ENCODE measurements around the gene LMBR1. TPM values are rescaled to one million over a fixed set of nuclear protein-coding genes. Genes with fewer than 3 reads are reported as not detected.

LMBR1 gene
- total and polyA plus RNA-seq, 3 donors from 2014 or later: 73.3 to 219 (median 218) TPM

DNA sequence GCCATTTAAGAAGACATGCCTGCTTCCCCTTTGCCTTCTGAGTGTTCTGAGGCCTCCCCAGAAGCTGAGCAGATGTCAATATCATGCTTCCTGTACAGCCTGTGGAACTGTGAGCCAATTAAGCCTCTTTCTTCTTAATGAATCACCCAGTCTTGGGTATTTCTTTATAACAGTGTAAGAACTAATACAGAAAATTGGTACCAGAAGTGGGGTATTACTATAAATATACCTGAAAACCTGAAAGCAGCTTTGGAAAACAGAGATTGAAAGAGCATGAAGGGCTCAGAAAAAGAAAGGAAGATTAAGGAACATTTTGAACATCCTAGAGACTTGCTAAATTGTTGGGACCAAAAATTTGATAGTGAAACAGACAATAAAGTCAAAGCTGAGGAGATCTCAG lies 264.4 kb downstream of the LMBR1 start:
- DNase-seq: no peak
- H3K27ac ChIP-seq: no peak overlapping the region
- no peaks in the 10 kb centered on the region for H3K9me3 ChIP-seq
- TF ChIP-seq, protein P1, sequence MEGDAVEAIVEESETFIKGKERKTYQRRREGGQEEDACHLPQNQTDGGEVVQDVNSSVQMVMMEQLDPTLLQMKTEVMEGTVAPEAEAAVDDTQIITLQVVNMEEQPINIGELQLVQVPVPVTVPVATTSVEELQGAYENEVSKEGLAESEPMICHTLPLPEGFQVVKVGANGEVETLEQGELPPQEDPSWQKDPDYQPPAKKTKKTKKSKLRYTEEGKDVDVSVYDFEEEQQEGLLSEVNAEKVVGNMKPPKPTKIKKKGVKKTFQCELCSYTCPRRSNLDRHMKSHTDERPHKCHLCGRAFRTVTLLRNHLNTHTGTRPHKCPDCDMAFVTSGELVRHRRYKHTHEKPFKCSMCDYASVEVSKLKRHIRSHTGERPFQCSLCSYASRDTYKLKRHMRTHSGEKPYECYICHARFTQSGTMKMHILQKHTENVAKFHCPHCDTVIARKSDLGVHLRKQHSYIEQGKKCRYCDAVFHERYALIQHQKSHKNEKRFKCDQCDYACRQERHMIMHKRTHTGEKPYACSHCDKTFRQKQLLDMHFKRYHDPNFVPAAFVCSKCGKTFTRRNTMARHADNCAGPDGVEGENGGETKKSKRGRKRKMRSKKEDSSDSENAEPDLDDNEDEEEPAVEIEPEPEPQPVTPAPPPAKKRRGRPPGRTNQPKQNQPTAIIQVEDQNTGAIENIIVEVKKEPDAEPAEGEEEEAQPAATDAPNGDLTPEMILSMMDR (IDR thresholded peaks at IDR 0.05): no peak
- no peak for TF ChIP-seq POLR2A (IDR thresholded peaks at IDR 0.05)
- H3K4me3 ChIP-seq: no peak overlapping the region
- no peaks in the 10 kb centered on the region for H3K27me3 ChIP-seq
- no peaks in the 10 kb centered on the region for H3K4me1 ChIP-seq
- intact Hi-C loops (cut with DNase I; ENCODE audit: low total_unique reads): no loop called here
- no peaks in the 10 kb centered on the region for H3K36me3 ChIP-seq (ENCODE audit: low read depth, missing control alignments)

Small RNAs within 50 kb of the gene (small RNA-seq; reads per million reads assigned to genes)
- 0 reads per million in 2 donors for gene RNU4-31P

Other genes with a start within 250 kb of the LMBR1 start
- gene NOM1, start 56.5 kb upstream of the LMBR1 start, total RNA-seq: 10 to 100 TPM; 42.8 to 47.1 TPM
- gene NOM1, start 56.5 kb upstream of the LMBR1 start, polyA plus RNA-seq (ENCODE audit: insufficient read depth, low read depth, low replicate concordance): 20.2 TPM
- gene MNX1, start 117.5 kb upstream of the LMBR1 start, total RNA-seq: 1 to 10 TPM; 3.0 to 3.3 TPM
- 1.5 TPM for gene MNX1, start 117.5 kb upstream of the LMBR1 start, polyA plus RNA-seq (ENCODE audit: insufficient read depth, low read depth, low replicate concordance)
- 10 to 100 TPM; 86.0 to 95.9 TPM for gene UBE3C, start 245.7 kb upstream of the LMBR1 start, total RNA-seq
- gene UBE3C, start 245.7 kb upstream of the LMBR1 start, polyA plus RNA-seq (ENCODE audit: insufficient read depth, low read depth, low replicate concordance): 69.4 TPM

Measured in testis (tissue), 3 donors.